ENCODE data around the gene WDR86. TPM values are rescaled to one million over a fixed set of nuclear protein-coding genes. Genes with fewer than 3 reads are reported as not detected.

Gene WDR86
- total RNA-seq, 1 donor from 2014 or later = 57.0 TPM

GRCh38 chr7:151411551-151411950 is 1.7 kb upstream of the WDR86 start:
- Mint-ChIP-seq H3K36me3 (ENCODE audit: low read depth, unreplicated experiment) (peaks cover 7% of the 10 kb centered on the region), H3K4me3 (ENCODE audit: unreplicated experiment) (peak overlapping the region; percentile 89), H3K27ac (ENCODE audit: unreplicated experiment) (no peak overlapping the region), H3K4me1 (ENCODE audit: unreplicated experiment) (peaks cover 11% of the 10 kb centered on the region), H3K9me3 (ENCODE audit: unreplicated experiment) (no peaks in the 10 kb centered on the region), H3K27me3 (ENCODE audit: unreplicated experiment) (peaks cover 25% of the 10 kb centered on the region)
- DNase-seq (ENCODE audit: low spot score) = no peak
- TF ChIP-seq CTCF (IDR thresholded peaks at IDR 0.05; ENCODE audit: unreplicated experiment) = no peak

- peak overlapping the region; percentile 48 for H3K27ac Mint-ChIP-seq (ENCODE audit: unreplicated experiment)
- no peak for TF ChIP-seq CTCF (IDR thresholded peaks at IDR 0.05; ENCODE audit: unreplicated experiment)
These were observed 860 bp upstream of the WDR86 start for GRCh38 chr7:151410405-151411390.

GRCh38 chr7:151408839-151409666 is 785 bp downstream of the WDR86 start:
- H3K27me3 Mint-ChIP-seq (ENCODE audit: unreplicated experiment) = peaks cover 25% of the 10 kb centered on the region
- no peak for TF ChIP-seq CTCF (IDR thresholded peaks at IDR 0.05; ENCODE audit: unreplicated experiment)
- DNase-seq (ENCODE audit: low spot score) = peak; percentile 48
- no peaks in the 10 kb centered on the region for H3K9me3 Mint-ChIP-seq (ENCODE audit: unreplicated experiment)
- H3K27ac Mint-ChIP-seq (ENCODE audit: unreplicated experiment) = peak overlapping the region; percentile 97
- H3K4me3 Mint-ChIP-seq (ENCODE audit: unreplicated experiment) = peak overlapping the region; percentile 95
- H3K36me3 Mint-ChIP-seq (ENCODE audit: low read depth, unreplicated experiment) = peaks cover 7% of the 10 kb centered on the region
- H3K4me1 Mint-ChIP-seq (ENCODE audit: unreplicated experiment) = peaks cover 22% of the 10 kb centered on the region

More at GRCh38 chr7:151410405-151411390, 860 bp upstream of the WDR86 start:
- Mint-ChIP-seq H3K27me3 (ENCODE audit: unreplicated experiment) (peaks cover 25% of the 10 kb centered on the region), H3K4me1 (ENCODE audit: unreplicated experiment) (peaks cover 12% of the 10 kb centered on the region), H3K9me3 (ENCODE audit: unreplicated experiment) (no peaks in the 10 kb centered on the region), H3K36me3 (ENCODE audit: low read depth, unreplicated experiment) (peaks cover 7% of the 10 kb centered on the region), H3K4me3 (ENCODE audit: unreplicated experiment) (peak overlapping the region; percentile 89)
- peak; percentile 55 for DNase-seq (ENCODE audit: low spot score)

DNA sequence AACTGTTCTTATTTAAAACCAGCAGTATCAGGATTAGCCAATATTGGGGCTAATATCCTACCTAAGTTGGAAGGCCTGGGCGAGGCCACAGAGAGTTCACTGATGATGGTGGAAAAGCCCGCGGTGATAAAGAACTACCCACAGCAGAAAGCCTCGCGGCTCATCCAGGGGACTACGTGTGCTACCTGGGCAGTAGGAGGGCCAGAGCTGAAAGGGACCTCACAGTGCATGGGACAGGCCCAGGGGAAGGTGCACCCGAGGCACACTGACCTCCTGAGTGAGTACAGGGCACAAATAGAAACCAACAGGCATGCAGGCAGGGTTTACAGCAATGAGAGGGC is 1.4 kb downstream of the WDR86 start:
- Mint-ChIP-seq H3K4me1 (ENCODE audit: unreplicated experiment) (peaks cover 26% of the 10 kb centered on the region), H3K9me3 (ENCODE audit: unreplicated experiment) (no peaks in the 10 kb centered on the region), H3K27me3 (ENCODE audit: unreplicated experiment) (peaks cover 25% of the 10 kb centered on the region), H3K36me3 (ENCODE audit: low read depth, unreplicated experiment) (peaks cover 7% of the 10 kb centered on the region), H3K4me3 (ENCODE audit: unreplicated experiment) (peak overlapping the region; percentile 95), H3K27ac (ENCODE audit: unreplicated experiment) (peak overlapping the region; percentile 97)
- no peak for TF ChIP-seq CTCF (IDR thresholded peaks at IDR 0.05; ENCODE audit: unreplicated experiment)
- no peak for DNase-seq (ENCODE audit: low spot score)

Data from endothelial cell (in vitro differentiated cells).